ENCODE results near the gene SRSF1. TPM values are rescaled to one million over a fixed set of nuclear protein-coding genes. Genes with fewer than 3 reads are reported as not detected.
A peak's percentile ranks its signal among the peaks of the same experiment; 100 is the strongest.

The SRSF1 gene
- total and polyA plus RNA-seq, 2 of the 4 experiments (the other 2 are of a cell fraction) = 190 to 357 TPM

GRCh38 chr17:58001461-58002124 is 5.5 kb downstream of the SRSF1 start:
- no peaks in the 10 kb centered on the region for H3K9me3 ChIP-seq (ENCODE audit: control insufficient read depth, insufficient read depth, low read length)
- no peak overlapping the region for H4K5ac ChIP-seq (ENCODE audit: low read depth, low read length)
- peaks cover 64% of the 10 kb centered on the region for H4K20me1 ChIP-seq (ENCODE audit: insufficient read depth, low read length)
- no peak overlapping the region for H3K4me2 ChIP-seq (ENCODE audit: low read depth, low read length)
- H3K18ac ChIP-seq (ENCODE audit: low read depth, low read length) = no peak overlapping the region
- no peak overlapping the region for H3K4ac ChIP-seq (ENCODE audit: low read depth, low read length)
- no peak overlapping the region for H3K23ac ChIP-seq (ENCODE audit: low read depth, low read length)
- BruUV-seq (replicated peaks) = no TSS peak
- H4K8ac ChIP-seq (ENCODE audit: low read depth in 2 of 2, low read length in 2 of 2) = no peak overlapping the region
- H3K9me1 ChIP-seq (ENCODE audit: insufficient read depth, low read length) = no peaks in the 10 kb centered on the region
- DNase-seq = no peak
- no peak overlapping the region for H2BK120ac ChIP-seq (ENCODE audit: low read depth, low read length)
- no peak overlapping the region for H3K14ac ChIP-seq (replicated peaks; ENCODE audit: low read depth, low read length)
- no peak overlapping the region for H2AFZ ChIP-seq (replicated peaks; ENCODE audit: low read length, poor library complexity)
- in situ Hi-C loops (cut with MboI; ENCODE audit: low sequenced_read_pairs) (loop anchor here (10.0 kb wide), 2 partner anchors 113 to 877 kb away; no protein-coding TSS in a partner anchor), dilution Hi-C loops (cut with HindIII; ENCODE audit: low sequenced_read_pairs, unreplicated experiment) (no loop called here), intact Hi-C loops (cut with micrococcal nuclease) (no loop called here)
- no peak overlapping the region for H2BK5ac ChIP-seq (ENCODE audit: low read depth, low read length, poor library complexity, severe bottlenecking)
- peaks cover 4 to 27% of the 10 kb centered on the region in 2 experiments; a peak in 3 of 4 replicates for H3K79me1 ChIP-seq (ENCODE audit: low read depth in 1 of 2, low read length in 2 of 2)
- WGBS, 2 experiments (ENCODE audit: extremely low coverage in 2 of 2, insufficient read length in 1 of 2) = no CpG with 5 or more reads among the region's 1 CpG
- ChIA-PET POLR2A (ENCODE audit: unreplicated experiment) (interaction anchor here (0.7 to 1.1 kb wide), 4 partner anchors 11 to 569 kb away, joined by 3 to 9 read pairs (median 4); no protein-coding TSS in a partner anchor), CTCF (interaction anchor here (4.0 kb wide), 1 partner anchor 145 kb away, joined by 26 read pairs; no protein-coding TSS in a partner anchor)
- H3K4me1 ChIP-seq (ENCODE audit: control insufficient read depth, insufficient read depth, low read length) = 0 out of 2 replicates have a peak, but pooled peaks cover 2% of the 10 kb centered on the region
- no peak overlapping the region for H2BK15ac ChIP-seq (ENCODE audit: low read depth, low read length)
- H2AK5ac ChIP-seq (ENCODE audit: low read depth, low read length) = no peak overlapping the region
- H3K9ac ChIP-seq (ENCODE audit: low read depth, low read length) = peak overlapping the region; percentile 13; the same call in 1 of the 2 replicates
- peaks cover 26% of the 10 kb centered on the region for H3K36me3 ChIP-seq (ENCODE audit: control insufficient read depth, insufficient read depth, low read length)
- no peak overlapping the region for H2BK20ac ChIP-seq (ENCODE audit: low read depth, low read length)
- no peak overlapping the region for H3K56ac ChIP-seq (ENCODE audit: extremely low read depth, insufficient read depth, low read length)
- no peak for ATAC-seq (ENCODE audit: low read depth)
- H3K27me3 ChIP-seq (ENCODE audit: control insufficient read depth, insufficient read depth, low read length) = no peaks in the 10 kb centered on the region
- no peak overlapping the region for H3K27ac ChIP-seq (ENCODE audit: insufficient read depth, low read length)
- H2AK9ac ChIP-seq (replicated peaks; ENCODE audit: low read depth, low read length, poor library complexity) = no peak overlapping the region
- TF ChIP-seq CTCF (conservative IDR thresholded peaks at IDR 0.05; ENCODE audit: low read depth, low read length) (no peak), ELK1 (IDR thresholded peaks at IDR 0.05; ENCODE audit: borderline replicate concordance, low read depth, low read length) (no peak), RFX5 (IDR thresholded peaks at IDR 0.05; ENCODE audit: low read depth, low read length) (no peak), RCOR1 (IDR thresholded peaks at IDR 0.05; ENCODE audit: insufficient replicate concordance, low read length) (no peak), CEBPB (IDR thresholded peaks at IDR 0.05; ENCODE audit: low read depth, low read length) (no peak), FOS (IDR thresholded peaks at IDR 0.05; ENCODE audit: low read depth, low read length) (no peak), MAFK (IDR thresholded peaks at IDR 0.05; ENCODE audit: low read depth, low read length) (no peak), MAZ (IDR thresholded peaks at IDR 0.05; ENCODE audit: borderline replicate concordance, low read depth, low read length) (no peak)
- no peak overlapping the region for H3K4me3 ChIP-seq (ENCODE audit: insufficient read depth, low read depth, low read length)
- no peak overlapping the region for H4K91ac ChIP-seq (ENCODE audit: insufficient read depth, low read depth, low read length)

Measured in IMR-90 (cell line).